Suprapubic skin (tissue), 3 donors: ENCODE data around the gene PTK7.

ENCODE experiments used
- EP300 ChIP-seq: sonication (generic); formaldehyde crosslinking; IDR thresholded peaks from one replicate; pipeline ENCODE4 v1.6.1; 2017; ENCODE audit warnings: antibody characterized with exemption
- POLR2A ChIP-seq, 2 donors: fragments of 450-650 bp; IDR thresholded peaks; one replicate each; pipeline ENCODE4 v1.6.1; 2017; ENCODE audit warnings: antibody characterized with exemption in 2 of 2, mild to moderate bottlenecking in 2 of 2, moderate library complexity in 2 of 2
- TF ChIP-seq, protein P1 (sequence below), 2 donors: fragments of 200-600 bp in 1 of 2; fragments of 450-650 bp in 1 of 2; sonication (generic) in 1 of 2; IDR thresholded peaks; one replicate each; pipeline ENCODE4 v1.5.1; 2016 to 2019; ENCODE audit warnings: antibody characterized with exemption in 2 of 2, mild to moderate bottlenecking in 1 of 2, moderate library complexity in 1 of 2

- TF ChIP-seq, protein P1, sequence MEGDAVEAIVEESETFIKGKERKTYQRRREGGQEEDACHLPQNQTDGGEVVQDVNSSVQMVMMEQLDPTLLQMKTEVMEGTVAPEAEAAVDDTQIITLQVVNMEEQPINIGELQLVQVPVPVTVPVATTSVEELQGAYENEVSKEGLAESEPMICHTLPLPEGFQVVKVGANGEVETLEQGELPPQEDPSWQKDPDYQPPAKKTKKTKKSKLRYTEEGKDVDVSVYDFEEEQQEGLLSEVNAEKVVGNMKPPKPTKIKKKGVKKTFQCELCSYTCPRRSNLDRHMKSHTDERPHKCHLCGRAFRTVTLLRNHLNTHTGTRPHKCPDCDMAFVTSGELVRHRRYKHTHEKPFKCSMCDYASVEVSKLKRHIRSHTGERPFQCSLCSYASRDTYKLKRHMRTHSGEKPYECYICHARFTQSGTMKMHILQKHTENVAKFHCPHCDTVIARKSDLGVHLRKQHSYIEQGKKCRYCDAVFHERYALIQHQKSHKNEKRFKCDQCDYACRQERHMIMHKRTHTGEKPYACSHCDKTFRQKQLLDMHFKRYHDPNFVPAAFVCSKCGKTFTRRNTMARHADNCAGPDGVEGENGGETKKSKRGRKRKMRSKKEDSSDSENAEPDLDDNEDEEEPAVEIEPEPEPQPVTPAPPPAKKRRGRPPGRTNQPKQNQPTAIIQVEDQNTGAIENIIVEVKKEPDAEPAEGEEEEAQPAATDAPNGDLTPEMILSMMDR (IDR thresholded peaks at IDR 0.05), result no peak
- TF ChIP-seq EP300 (no peak), POLR2A (IDR thresholded peaks at IDR 0.05) (peak in 1 of 2 donors; percentile 45)
These were observed 106.1 kb downstream of the PTK7 start, which contains the start of gene CUL9 for GRCh38 chr6:43181942-43182860.
